HG03159 (cell line): ENCODE data around the gene ATP2B2.

ENCODE experiments used
- ATAC-seq: cut with Tn5 transposase; IDR thresholded peaks from one replicate; pipeline ENCODE4 v1.9.1; 2021; ENCODE audit warnings: mild to moderate bottlenecking, moderate library complexity; ENCODE audit not compliant: unreplicated experiment

Gene ATP2B2

DNA sequence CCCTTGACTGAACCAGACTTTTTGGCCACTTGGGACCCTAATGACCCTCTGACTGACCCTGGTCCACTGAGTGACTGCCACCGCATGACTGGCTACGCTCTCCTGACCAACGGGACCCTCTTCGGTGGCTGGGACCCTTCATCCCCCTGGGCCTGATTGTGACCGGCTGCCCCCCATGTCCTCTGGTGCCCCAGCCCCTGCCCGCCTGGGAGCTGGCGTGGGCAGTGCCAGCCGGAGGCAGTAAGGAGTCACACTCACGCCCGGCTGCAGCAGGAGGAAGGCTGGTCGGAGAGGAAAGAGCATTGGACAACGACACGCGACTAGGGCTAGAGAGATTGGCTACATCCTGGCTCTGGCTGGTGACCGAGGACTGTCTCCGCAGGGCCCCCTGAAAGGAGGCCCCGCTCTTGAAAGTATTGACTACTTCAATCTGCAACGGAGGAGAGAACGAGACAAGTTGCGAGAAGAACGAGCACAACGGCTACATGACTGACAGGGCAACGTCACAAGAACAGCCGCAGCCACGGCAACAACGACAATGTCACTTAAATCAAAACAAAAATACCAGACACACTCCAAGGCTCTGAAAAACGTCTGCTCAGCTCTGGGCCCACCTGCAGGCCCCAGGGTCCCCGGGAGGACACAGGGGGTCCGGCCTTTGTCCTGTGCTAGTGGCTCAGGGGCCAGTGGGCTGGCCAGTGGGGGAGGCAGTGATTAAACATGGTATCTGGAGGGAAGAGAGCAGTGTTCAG is 169.3 kb downstream of the ATP2B2 start:
- ATAC-seq: no peak

DNA sequence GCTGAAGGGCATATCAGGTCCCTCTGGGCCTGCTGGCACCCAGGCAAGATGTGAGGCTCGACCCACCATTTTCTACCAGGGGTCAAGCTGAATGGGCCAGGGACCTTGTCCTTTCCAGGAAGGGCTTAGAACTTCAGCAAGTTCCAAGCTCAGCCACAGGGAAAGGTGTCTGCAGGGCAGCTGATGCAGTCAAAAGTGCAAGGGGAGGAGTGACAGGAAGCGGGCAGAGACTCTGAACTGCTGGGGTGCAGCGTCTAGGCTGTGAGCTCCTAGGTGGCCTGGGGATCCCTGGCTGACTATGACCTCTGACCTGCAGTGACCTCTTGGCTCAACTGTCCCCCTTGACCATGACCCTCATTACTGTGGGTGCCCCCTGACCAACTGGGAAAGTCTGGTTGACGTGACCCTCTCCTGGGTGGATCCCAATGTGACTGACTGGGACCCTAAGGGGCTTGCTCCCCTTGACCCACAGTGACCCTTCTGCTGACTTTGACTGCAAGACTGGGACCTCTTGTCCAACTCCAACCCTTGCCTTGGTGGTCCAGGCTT is 170.1 kb downstream of the ATP2B2 start:
- no peak for ATAC-seq

DNA sequence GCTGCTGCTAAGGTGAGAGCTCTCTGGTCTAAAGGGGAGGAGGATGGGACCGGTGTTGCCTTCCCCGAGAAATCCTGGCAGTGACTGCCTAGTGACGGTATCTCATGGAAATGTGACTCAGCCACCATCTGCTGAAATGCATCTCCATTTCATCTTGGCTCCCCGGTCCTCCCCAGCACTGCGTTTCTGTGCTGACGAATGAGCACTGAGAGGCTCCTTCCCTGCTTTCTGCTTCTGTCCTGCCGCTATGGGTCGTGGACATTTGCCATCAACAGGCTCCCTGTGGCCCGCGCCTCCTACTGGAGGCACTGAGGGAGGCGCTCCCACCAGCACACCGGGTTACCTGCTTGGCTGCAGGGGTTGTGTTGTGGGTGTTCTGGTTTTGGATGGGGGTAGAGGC is 170.9 kb downstream of the ATP2B2 start:
- ATAC-seq: no peak

DNA sequence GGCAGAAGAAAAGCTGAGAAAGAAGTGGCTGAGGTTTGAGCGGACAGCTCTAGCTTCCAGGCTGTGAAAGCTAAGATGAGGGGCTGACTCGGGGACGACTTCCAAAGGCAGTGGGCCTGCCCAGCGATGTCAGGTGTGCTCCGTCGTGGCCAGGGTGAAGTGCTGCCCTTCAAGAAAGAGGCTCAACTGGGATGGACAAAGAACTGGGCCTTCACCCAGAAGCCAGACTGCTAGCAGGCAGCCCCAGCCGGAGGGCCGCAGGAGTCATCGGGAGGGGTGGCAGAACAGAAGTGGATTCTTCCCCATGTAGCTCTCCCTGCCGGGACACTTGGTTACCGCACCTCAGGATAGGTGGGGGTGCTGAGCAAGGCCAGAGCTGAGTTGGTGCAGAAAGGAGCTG is 171.3 kb downstream of the ATP2B2 start:
- ATAC-seq: no peak

DNA sequence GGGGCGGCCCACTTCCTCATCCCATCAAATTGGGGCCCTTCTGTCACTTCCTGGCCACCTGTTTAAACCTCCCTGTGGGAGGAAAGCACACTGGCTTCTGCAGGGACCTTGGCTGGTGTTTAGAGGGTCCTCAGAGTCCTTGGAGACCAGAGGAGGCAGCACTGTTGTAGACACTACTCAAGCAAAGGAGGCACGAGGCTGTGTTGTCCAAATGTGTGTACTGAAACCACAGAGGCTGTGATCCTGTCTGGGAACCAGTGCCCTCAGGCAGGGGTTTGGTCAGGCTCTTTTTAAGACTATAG is 172.1 kb downstream of the ATP2B2 start:
- no peak for ATAC-seq

DNA sequence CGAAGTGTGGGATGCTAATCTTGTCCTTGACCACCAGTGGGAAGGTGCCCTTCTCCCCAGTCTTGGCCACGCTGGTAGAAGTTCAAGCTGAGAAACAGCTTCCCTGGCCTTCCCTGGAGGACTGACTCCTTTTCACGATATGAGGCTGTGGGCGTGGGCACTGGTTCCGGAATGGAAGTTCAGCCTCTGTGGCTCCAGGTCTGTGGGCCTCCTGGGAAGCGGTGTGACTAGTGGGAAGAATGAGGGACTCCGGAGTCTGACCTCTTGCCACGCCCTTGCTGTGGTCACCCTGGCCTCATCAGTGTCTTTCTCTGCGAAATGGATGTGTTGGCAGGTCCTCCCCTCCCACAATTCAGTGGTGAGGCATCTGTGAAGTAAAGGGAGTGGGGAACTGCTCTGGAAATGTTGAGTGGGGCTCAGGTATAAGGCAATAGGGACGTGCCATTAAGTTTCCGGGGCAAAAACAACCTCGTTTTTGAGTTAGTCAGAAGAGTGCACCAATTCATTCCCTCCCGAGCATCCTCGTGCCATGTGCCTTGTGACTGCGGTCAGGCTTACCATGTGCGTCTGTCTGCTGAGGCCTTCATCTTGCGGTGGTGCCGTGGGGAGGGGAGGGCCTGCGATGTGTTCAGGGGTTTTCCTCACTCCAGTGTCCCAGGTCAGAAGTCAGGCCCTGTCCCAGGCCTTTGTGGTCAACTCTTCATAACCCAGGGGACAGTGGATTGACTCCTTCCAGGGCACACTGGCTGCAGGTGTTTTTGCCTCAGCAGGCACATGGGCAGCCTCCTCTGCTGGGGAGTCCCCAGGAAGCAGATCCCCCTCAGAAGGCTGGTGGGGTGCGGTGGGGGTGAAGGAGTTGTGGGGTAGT is 172.7 kb downstream of the ATP2B2 start:
- no peak for ATAC-seq

DNA sequence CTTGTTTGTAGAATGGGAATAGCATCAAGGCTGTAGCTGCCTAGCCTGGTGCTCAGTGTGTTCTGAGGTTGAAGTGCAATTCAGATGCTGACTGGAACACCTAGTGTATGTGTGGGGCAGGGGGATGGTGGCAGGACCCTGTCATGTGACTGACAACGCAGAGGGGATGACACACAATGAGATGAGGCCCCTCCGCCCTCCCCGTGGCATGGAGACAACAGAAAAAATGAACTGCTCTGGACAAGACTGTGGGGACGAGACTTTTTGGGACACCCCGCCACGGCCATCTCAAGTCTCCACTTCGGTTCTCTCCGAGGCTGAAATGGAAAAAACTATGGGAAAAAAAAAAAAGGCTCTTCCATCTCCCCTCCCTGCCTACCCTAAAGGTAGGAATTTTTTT is 174.1 kb downstream of the ATP2B2 start:
- ATAC-seq: no peak

DNA sequence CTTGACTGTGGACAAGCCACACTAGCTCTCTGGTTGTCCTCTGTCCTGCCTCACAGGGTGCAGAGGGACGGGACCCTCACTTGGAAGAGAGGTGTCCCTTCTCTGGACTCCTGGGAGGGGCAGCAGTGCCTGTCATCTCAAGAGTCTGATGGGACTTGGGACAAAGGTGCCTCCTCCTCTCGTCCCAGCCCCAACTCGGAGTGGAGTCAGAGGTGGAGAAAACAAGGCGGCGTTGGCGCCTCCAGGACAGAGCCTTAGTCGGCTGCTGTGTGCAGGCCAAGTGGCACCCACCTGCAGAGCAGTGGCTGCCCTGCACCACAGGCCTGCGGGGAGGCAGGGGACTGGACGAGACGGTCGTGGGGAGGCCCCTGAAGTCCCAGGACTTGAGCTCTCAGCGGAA is 175.1 kb downstream of the ATP2B2 start:
- no peak for ATAC-seq

DNA sequence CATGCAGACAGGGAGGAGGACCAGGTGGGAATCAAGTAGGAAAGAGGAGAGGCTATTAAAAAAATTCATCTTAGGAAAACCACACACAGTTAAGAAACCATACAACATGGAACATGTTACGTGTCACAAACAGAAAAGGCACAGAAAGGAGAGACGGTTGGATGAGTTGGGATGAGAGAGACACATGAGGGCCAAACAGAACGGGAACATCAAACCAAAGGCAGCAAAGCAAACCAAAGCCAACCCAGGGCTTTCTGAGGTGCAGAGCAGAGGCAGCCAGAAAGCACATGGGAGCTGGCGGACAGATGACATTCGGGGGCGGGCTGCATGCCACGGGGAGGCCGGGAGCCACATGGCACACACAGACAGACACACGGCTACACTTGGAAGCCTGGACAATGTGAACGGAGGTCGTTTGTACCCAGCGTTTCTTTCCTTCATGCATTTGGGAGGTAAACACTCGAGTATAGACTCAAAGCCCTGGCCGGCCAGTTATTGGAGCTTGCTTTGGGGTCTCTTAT is 175.8 kb downstream of the ATP2B2 start:
- ATAC-seq: no peak

DNA sequence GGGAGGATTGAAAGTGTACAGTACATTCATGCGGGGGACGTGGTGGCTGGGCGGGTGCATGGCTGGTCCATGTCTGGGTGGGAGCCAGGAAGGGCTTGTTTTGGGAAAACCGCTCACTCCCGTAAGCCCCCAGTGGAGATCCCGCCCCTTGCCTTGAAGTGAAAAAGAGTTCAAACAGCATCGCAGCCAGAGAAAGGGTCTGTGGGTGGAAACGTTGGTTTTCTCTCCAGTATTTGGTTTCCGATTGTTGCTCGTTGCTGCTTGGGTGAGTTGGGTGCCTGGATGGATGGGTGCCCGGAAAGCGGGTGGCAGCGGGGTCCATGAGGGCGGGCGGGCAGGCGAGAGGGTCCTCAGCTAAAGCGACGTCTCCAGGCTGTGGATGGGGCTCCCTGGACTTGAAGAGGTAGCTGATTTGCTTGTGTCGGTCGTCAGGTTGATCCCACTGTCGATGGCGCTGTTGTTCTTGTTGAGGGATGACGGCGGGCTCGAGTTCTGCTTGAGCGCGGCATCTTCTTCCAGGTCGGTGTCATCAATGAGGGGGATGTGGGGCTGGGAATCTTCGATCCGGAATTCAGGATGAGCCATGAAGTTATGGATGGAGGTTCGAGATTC is 176.8 kb downstream of the ATP2B2 start:
- ATAC-seq: no peak

DNA sequence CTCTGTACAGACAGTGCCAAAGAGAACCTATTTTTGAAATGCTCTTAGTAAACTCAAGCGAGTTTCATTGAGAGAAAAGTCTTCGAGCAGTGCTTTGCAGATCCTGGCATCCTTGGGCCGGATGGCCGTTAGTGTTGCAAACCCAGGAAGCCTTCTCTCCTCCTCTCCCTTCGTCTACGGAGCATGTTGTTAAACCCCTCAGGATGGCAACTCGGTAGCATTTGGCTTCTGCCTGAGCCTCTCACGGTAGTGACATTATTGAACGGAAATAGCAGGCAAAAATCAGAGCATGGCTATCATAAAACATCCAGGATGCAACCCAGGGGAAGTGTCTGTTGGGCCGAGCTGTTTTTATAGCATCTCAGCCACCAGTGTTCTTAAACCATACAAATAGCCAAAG is 177.8 kb downstream of the ATP2B2 start:
- ATAC-seq: no peak

DNA sequence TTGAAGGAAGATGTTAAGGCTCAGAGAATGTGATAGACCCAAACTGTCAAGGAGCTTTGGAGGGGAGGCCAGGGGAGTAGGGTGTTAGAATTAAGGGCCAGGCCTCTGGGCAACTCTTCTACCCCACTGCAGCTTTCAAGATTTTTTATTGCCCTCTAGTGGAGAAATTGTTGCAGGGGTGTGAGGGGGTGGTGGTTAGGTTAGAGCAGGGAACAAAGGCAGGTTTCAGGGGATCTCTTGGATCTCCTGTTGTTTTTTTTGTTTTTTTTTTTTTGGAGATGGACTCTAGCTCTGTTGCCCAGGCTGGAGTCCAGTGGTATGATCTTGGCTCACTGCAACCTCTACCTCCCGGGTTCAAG is 183.1 kb downstream of the ATP2B2 start:
- no peak for ATAC-seq

DNA sequence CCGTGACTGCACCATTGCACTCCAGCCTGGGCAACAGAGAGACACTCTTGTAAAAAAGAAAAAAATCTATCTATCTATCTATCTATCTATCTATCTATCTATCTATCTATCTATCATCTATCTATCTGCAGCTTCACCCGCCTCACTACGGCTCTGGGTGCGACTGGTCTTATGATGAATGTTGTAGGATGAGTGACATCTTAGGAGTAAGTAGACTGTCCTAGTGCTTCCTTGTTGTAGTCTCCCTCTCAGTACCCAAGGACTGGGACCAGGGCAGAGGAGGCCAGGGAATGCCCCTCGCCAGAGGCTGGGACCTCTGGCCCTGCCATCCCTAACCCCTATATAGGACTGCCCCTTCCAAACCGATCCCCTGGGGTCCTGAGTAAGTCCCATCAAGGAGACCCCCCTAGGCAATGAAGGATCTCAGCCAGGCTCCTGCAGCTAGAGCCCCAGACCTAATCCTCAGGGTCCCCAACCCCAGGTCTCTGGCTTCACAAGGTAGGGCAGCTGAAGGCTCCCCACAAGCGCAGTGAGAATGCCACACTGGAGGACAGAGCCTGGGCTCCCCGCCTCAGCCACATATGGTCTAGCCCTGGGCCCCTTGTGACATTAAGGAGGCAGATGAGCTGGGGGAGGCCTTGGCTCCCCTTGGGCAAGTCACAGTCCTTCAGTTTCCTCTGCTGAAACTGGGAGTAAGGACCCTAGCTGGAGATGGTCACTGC is 183.6 kb downstream of the ATP2B2 start:
- no peak for ATAC-seq

DNA sequence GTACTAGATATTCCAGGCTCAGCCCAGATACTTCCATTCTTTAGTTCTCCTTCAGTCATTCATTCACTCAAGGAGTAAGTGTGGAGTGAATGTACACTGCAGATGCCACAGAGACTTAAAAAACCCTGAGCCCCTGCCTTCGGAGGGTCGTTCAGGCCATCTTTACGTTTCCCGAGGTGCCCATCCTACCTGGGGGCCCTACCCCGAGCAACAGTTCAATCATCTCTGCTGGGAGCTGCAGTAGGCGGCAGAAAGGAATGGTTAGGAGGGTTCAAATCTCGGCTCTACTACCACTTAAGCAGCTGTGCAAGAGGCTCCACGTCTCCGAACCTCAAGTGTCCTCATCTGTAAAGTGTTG is 185.1 kb downstream of the ATP2B2 start:
- ATAC-seq: no peak

DNA sequence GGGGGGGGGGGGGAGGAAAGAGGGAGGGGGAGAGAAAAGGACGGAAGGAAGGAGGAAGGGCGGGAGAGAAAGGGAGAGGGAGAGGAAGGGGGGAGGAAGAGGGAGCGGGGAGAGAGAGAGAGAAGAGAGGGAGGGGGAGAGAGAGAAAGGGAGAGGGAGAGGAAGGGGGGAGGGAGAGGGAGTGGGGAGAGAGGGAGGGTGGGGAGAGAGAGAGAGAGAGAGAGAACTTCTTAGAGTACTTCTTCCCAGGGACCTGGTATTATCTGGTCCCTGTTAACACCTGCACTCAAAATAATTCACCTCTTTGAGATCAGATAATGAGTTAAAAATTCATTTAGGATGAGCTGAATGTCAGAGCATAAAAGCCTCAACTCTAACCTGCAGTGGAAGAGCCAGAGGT is 185.6 kb downstream of the ATP2B2 start:
- no peak for ATAC-seq

DNA sequence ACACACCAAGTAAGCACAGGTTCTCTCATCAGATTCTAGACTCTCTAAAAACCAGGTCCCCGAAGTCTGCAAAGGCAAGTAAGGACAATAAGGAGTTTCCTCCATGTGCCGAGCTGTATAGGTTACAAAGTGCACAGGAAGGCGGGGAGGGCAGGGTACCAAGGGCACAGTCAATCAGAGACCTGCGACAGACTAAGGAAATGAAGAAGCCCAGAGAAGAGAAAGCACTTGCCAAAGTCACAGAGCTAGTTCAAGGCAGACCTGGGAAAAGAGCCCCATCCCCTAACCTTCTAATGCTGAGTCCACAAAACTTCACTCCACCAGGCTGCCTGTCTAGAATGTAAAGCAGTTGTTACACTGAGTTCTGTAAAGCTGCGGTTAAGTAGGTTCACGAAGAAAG is 186.1 kb downstream of the ATP2B2 start:
- no peak for ATAC-seq

DNA sequence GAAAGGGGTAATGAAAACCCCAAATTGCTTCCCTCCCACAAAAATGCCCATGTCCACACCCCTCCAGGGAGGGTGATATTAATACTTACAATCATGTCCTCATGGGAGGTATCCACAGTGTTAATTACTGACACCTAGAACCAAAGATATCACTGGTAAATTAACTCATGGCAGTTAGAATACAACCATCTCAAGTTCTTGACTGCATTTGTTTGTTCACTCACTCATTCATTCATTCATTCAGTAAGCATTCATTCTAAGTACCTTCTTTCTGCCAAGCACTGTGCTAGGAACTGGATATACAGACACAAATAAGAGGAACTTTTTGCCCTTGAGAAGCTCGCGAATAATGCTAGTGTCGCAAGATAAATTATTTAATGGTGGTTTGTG is 187.4 kb downstream of the ATP2B2 start:
- no peak for ATAC-seq

DNA sequence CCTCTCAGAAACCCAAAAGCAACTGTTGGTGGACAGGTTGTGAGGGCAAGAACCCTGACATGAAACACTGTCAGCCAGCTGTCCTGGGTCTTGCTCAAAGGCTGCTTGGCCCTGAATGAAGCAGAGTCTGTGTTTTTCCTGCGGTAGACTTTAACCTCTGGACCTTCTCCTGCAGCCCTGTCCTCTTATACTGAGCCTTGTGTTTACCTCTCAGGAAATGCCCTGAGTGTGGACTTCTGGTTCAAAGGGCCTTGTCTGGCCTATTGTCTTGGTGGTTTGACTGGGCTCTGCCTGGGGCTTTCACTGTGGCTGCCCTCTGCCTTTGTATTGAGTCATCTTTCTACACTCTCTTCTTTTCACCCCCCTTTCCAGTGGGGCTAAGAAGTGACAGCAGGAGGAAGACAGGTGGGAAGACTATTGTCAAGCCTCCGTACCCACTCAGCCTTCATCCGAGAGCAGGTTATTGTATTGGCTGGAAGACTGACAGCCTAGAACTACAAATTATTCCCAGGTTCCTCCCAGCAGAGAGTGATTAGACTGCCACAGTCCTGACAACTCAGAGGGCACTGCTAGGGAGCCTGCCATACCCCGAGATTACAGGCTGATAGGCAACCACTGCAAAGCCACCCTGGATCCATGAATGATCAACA is 187.9 kb downstream of the ATP2B2 start:
- no peak for ATAC-seq

DNA sequence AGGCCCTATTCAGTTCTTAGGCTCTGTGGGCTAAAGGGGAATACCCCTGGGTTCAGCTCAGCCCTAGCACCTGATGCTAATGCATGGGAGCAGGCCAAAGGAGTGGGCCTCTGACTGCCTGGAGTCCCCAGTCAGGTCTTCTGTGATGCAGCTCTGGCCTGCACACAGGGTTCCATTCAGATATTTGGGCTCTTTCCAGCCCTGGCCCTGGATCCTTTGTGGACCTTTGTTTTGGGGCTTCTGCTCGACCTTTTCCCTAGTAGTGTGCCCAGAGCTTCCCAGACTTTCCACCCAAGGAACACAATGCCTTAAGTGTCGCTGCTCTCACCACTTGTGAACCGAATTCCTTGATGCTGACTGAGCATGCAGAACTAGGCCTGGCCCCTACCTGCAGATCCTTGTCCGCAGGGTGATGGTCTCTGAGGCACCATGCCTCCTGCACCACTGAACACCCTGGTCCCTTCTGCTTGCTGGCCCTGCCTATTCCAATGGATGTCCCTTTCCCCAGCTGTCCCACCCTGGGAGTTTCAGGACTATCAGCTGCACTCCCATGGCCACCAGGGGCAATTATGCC is 189.5 kb downstream of the ATP2B2 start:
- ATAC-seq: no peak

DNA sequence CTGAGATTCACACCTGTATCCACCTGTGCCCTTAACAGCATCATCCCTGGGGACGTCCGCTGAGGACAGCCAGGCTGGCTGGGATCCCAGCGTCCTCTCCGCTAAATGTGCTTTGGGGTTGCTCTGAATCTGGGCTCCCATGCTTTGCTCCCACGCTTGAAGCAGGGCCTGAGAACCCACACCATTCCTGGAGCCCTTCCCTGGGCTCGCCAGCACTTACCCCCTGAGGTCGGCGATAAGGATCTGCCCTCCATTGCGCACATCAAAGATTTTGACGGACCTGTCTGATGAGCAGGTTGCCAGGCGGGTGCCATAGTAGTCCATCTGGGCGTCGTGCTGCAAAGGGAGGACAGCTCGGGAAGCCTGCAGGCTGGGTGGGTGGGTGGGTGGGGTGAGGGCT is 190.3 kb downstream of the ATP2B2 start:
- no peak for ATAC-seq
